HepG2 (cell line): ENCODE data around the gene ANKRD10. TPM values are rescaled to one million over a fixed set of nuclear protein-coding genes. Genes with fewer than 3 reads are reported as not detected.

Source experiments
- ATAC-seq: fragments of 200-7000 bp; cut with Tn5 transposase; 3 replicates; pipeline ENCODE4 v1.9.1; 2020; ENCODE audit warnings: mild to moderate bottlenecking, moderate library complexity
- Bru-seq: library from RNA; stranded (reverse); fragments of 400-500 nt; gene quantifications from one replicate; lab custom pipeline; 2021; lab: Mats Ljungman, UMichigan
- BruChase-seq, 2 experiments: library from RNA; stranded (reverse); fragments of 400-500 nt; gene quantifications; one replicate each; lab custom pipeline; 2021; lab: Mats Ljungman, UMichigan
- BruUV-seq: library from RNA; stranded (reverse); fragments of 400-500 nt; replicated peaks from 2 replicates; lab custom pipeline; 2021; lab: Mats Ljungman, UMichigan
- CTCF ChIA-PET: fragments of 300-600 bp; formaldehyde crosslinking; extraction: SDS; loops from one replicate; lab custom pipeline; 2021; ENCODE audit warnings: low total read pairs, inconsistent platforms, low intra/inter-chr PET ratio; lab: Yijun Ruan, JAX
- POLR2A ChIA-PET: fragments of 350-600 bp; sonication (Branson Sonifier 250); formaldehyde crosslinking; loops from one replicate; lab custom pipeline; 2020; ENCODE audit warnings: antibody characterized with exemption, inconsistent platforms; lab: Yijun Ruan, JAX
- DNase-seq: peaks from one replicate; pipeline ENCODE4 v3.0.0-alpha.2; 2015; ENCODE audit warnings: low spot score
- FAIRE-seq: peaks from 3 replicates; lab custom pipeline; 2011; peaks lifted over from hg19 to GRCh38; lab: Jason Lieb, UNC
- H2AFZ ChIP-seq: one replicate; pipeline ENCODE4 v1.6.1; 2011; ENCODE audit warnings: low read length, inconsistent platforms
- H3K27ac ChIP-seq: fragments of 300-600 bp; 3 replicates; pipeline ENCODE4 v1.8.0; 2011; ENCODE audit warnings: mixed run types, mild to moderate bottlenecking, mixed read lengths, low read length, inconsistent platforms; ENCODE audit not compliant: insufficient read depth; ENCODE audit errors: extremely low read length
- H3K27me3 ChIP-seq, 2 experiments: fragments of 200-600 bp in 1 of 2; 2 replicates in 1 of 2; 3 replicates in 1 of 2; pipeline versions ENCODE4 v1.6.0 to v1.8.0; 2011; ENCODE audit warnings: low read length in 2 of 2, mild to moderate bottlenecking in 2 of 2, moderate library complexity in 2 of 2, inconsistent platforms in 1 of 2; ENCODE audit not compliant: insufficient read depth in 2 of 2, control insufficient read depth in 1 of 2
- H3K36me3 ChIP-seq, 2 experiments: fragments of 200-600 bp in 1 of 2; replicated peaks in 1 of 2; 2 replicates in 1 of 2; 3 replicates in 1 of 2; pipeline versions ENCODE4 v1.5.1 to v1.8.0; 2011; ENCODE audit warnings: low read length in 2 of 2, inconsistent platforms in 1 of 2; ENCODE audit not compliant: insufficient read depth in 2 of 2, control insufficient read depth in 1 of 2
- H3K4me1 ChIP-seq: 2 replicates; pipeline ENCODE4 v1.5.1; 2012; ENCODE audit warnings: low read length, inconsistent platforms; ENCODE audit not compliant: insufficient read depth
- H3K4me2 ChIP-seq: 2 replicates; pipeline ENCODE4 v1.6.0; 2011; ENCODE audit warnings: low read depth, low read length, inconsistent platforms
- H3K4me3 ChIP-seq, 3 experiments: fragments of 200-600 bp in 1 of 3; sonication (generic), shearing (Covaris generic) in 1 of 3; replicated peaks in 1 of 3; 2 replicates each; pipeline ENCODE4 v1.5.1; 2011 to 2016; ENCODE audit warnings: low read length in 3 of 3, inconsistent platforms in 2 of 3, low read depth in 2 of 3, mild to moderate bottlenecking in 2 of 3, control low read depth in 1 of 3, mixed read lengths in 1 of 3; ENCODE audit not compliant: insufficient read depth in 1 of 3
- H3K79me2 ChIP-seq: one replicate; pipeline ENCODE4 v1.6.1; 2011; ENCODE audit warnings: low read length, inconsistent platforms; ENCODE audit not compliant: insufficient read depth
- H3K9ac ChIP-seq: 2 replicates; pipeline ENCODE4 v1.6.0; 2011; ENCODE audit warnings: mild to moderate bottlenecking, low read depth, low read length, inconsistent platforms; ENCODE audit not compliant: insufficient read depth
- H3K9me3 ChIP-seq: 2 replicates; pipeline ENCODE4 v1.5.1; 2012; ENCODE audit warnings: mild to moderate bottlenecking, low read length
- H4K20me1 ChIP-seq: 2 replicates; pipeline ENCODE4 v1.6.0; 2011; ENCODE audit warnings: inconsistent platforms, mild to moderate bottlenecking, low read length, moderate library complexity; ENCODE audit not compliant: insufficient read depth
- DPF2 ChIP-seq: sonication (generic); formaldehyde crosslinking; IDR thresholded peaks from 2 replicates; pipeline ENCODE4 v1.4.0; 2020; ENCODE audit warnings: mild to moderate bottlenecking, low read depth, missing genetic modification reagents, borderline replicate concordance
- HMG20A ChIP-seq: IDR thresholded peaks from 2 replicates; pipeline ENCODE4 v1.6.1; 2016; ENCODE audit warnings: borderline replicate concordance
- KDM6A ChIP-seq: IDR thresholded peaks from 2 replicates; pipeline ENCODE4 v1.6.1; 2016; ENCODE audit warnings: low read depth
- NFE2 ChIP-seq: sonication (generic); formaldehyde crosslinking; IDR thresholded peaks from 2 replicates; pipeline ENCODE4 v1.4.0; 2020; ENCODE audit warnings: missing genetic modification reagents
- NFKBIZ ChIP-seq: IDR thresholded peaks from 2 replicates; pipeline ENCODE4 v1.6.1; 2018; ENCODE audit warnings: missing genetic modification reagents, missing compliant biosample characterization
- SIX1 ChIP-seq: sonication (generic); formaldehyde crosslinking; IDR thresholded peaks from 2 replicates; pipeline ENCODE4 v1.4.0; 2020; ENCODE audit warnings: missing genetic modification reagents, borderline replicate concordance
- SOX6 ChIP-seq, 2 experiments: fragments of 450-650 bp in 1 of 2; sonication (generic) in 1 of 2; formaldehyde crosslinking in 1 of 2; IDR thresholded peaks; 2 replicates each; pipeline versions ENCODE4 v1.4.0 to v1.6.1; 2017 to 2020; ENCODE audit warnings: antibody characterized with exemption in 1 of 2, mild to moderate bottlenecking in 1 of 2, missing genetic modification reagents in 1 of 2
- ZFP1 ChIP-seq: IDR thresholded peaks from 2 replicates; pipeline ENCODE4 v1.6.1; 2016
- ZNF101 ChIP-seq: sonication (generic); formaldehyde crosslinking; IDR thresholded peaks from 2 replicates; pipeline ENCODE4 v1.4.0; 2020; ENCODE audit warnings: mild to moderate bottlenecking, low read depth, missing genetic modification reagents, borderline replicate concordance
- ZNF124 ChIP-seq: sonication (generic); formaldehyde crosslinking; IDR thresholded peaks from 2 replicates; pipeline ENCODE4 v1.4.0; 2020; ENCODE audit warnings: missing genetic modification reagents
- ZNF317 ChIP-seq: sonication (generic); formaldehyde crosslinking; IDR thresholded peaks from 2 replicates; pipeline ENCODE4 v1.5.0; 2020; ENCODE audit warnings: mild to moderate bottlenecking, missing genetic modification reagents
- ZNF354B ChIP-seq: sonication (generic); formaldehyde crosslinking; IDR thresholded peaks from 2 replicates; pipeline ENCODE4 v1.8.0; 2022; ENCODE audit warnings: mild to moderate bottlenecking, missing genetic modification reagents
- ZNF432 ChIP-seq: sonication (generic); formaldehyde crosslinking; IDR thresholded peaks from 2 replicates; pipeline ENCODE4 v1.5.0; 2020; ENCODE audit warnings: missing genetic modification reagents, mild to moderate bottlenecking, borderline replicate concordance
- WGBS: methylation state at CpG from one replicate; pipeline ENCODE4 v1.1.6; 2017; ENCODE audit warnings: low lambda C conversion rate; 5-methylcytosine and 5-hydroxymethylcytosine counted together
- in situ Hi-C: cut with HindIII; loops from 2 replicates; pipeline ENCODE4 v1.10.0; 2017; ENCODE audit warnings: low pct_unique_long_range_greater_than_20kb; ENCODE audit not compliant: extremely low pct_ligation_motif_present
- intact Hi-C: fragments of 100-400 bp; cut with micrococcal nuclease; formaldehyde crosslinking; loops from one replicate; pipeline ENCODE4 v1.10.0; 2022; ENCODE audit not compliant: unreplicated experiment
- long read RNA-seq, 2 experiments: library from RNA in 1 of 2; library from polyadenylated mRNA in 1 of 2; stranded (forward) in 1 of 2; unstranded in 1 of 2; transcript quantifications; one replicate each; pipeline ENCODE4 v2.0.0, GENCODE V29; 2019 to 2022
- polyA minus RNA-seq, 3 experiments: library from RNA; depleted of rRNA, polyadenylated mRNA; stranded (reverse); fragments of >200 nt; gene quantifications; 2 replicates each; pipeline ENCODE4 v1.2.3, GENCODE V29; 2011; ENCODE audit warnings: low replicate concordance in 1 of 3
- polyA plus RNA-seq, 8 experiments: library from polyadenylated mRNA; depleted of rRNA in 3 of 8; stranded (reverse) in 7 of 8; unstranded in 1 of 8; fragments of >200 nt; fragmentation: Illumina TruSeq in 4 of 8; extraction: Trizol in 4 of 8; gene quantifications; 2 replicates each; pipeline versions ENCODE4 v1.2.1 to v1.2.3, GENCODE V29; 2011 to 2016; ENCODE audit warnings: low read depth in 4 of 8, missing spikeins in 1 of 8, mixed read lengths in 1 of 8; ENCODE audit not compliant: insufficient read depth in 1 of 8
- total RNA-seq, 5 experiments: library from RNA; depleted of rRNA; stranded (reverse); fragments of >200 nt; fragmentation: Illumina TruSeq; extraction: Trizol; gene quantifications; 2 replicates each; pipeline ENCODE4 v1.2.3, GENCODE V29; 2016; ENCODE audit warnings: low read depth in 1 of 5
- TF ChIP-seq, protein P1 (sequence below): sonication (generic); formaldehyde crosslinking; IDR thresholded peaks from 2 replicates; pipeline ENCODE4 v1.4.0; 2020; ENCODE audit warnings: missing genetic modification reagents, borderline replicate concordance

ANKRD10 gene
- total RNA-seq (2016; rRNA removed; fragmentation: Illumina TruSeq; extraction: Trizol) (59.6 and 108 TPM in 2 replicates), polyA plus RNA-seq (2011; rRNA removed) (102 and 115 TPM in 2 replicates), polyA minus RNA-seq (2011; rRNA and poly(A)+ RNA removed; ENCODE audit: low replicate concordance) (88.1 and 160 TPM in 2 replicates), Bru-seq, nascent RNA (percentile 98 among the genes with signal in this experiment), BruChase-seq, experiment 1, labeled RNA remaining after a 6-hour chase (percentile 97 among the genes with signal in this experiment), BruChase-seq, experiment 2, labeled RNA remaining after a 2-hour chase (percentile 99 among the genes with signal in this experiment)
- 10.2 and 11.9 TPM in 2 replicates for total RNA-seq (2016; cell fraction: cytosol; rRNA removed; fragmentation: Illumina TruSeq; extraction: Trizol; ENCODE audit: low read depth)
- total RNA-seq (2016; cell fraction: insoluble cytoplasmic fraction; rRNA removed; fragmentation: Illumina TruSeq; extraction: Trizol), result 59.3 and 98.0 TPM in 2 replicates
- 24.2 and 38.1 TPM in 2 replicates for total RNA-seq (2016; cell fraction: membrane; rRNA removed; fragmentation: Illumina TruSeq; extraction: Trizol)
- 241 and 262 TPM in 2 replicates for total RNA-seq (2016; cell fraction: nucleus; rRNA removed; fragmentation: Illumina TruSeq; extraction: Trizol)
- polyA plus RNA-seq (2011; cell fraction: cytosol; rRNA removed), result 39.3 and 39.6 TPM in 2 replicates
- polyA plus RNA-seq (2011; cell fraction: nucleus; rRNA removed), result 243 and 276 TPM in 2 replicates
- 63.9 and 67.7 TPM in 2 replicates for polyA plus RNA-seq (2012)
- 5.5 and 5.7 TPM in 2 replicates for polyA plus RNA-seq (2016; cell fraction: cytosol; fragmentation: Illumina TruSeq; extraction: Trizol; ENCODE audit: low read depth)
- 41.1 and 41.5 TPM in 2 replicates for polyA plus RNA-seq (2016; cell fraction: insoluble cytoplasmic fraction; fragmentation: Illumina TruSeq; extraction: Trizol; ENCODE audit: low read depth)
- 14.4 and 23.2 TPM in 2 replicates for polyA plus RNA-seq (2016; cell fraction: membrane; fragmentation: Illumina TruSeq; extraction: Trizol; ENCODE audit: low read depth)
- 283 and 324 TPM in 2 replicates for polyA plus RNA-seq (2016; cell fraction: nucleus; fragmentation: Illumina TruSeq; extraction: Trizol; ENCODE audit: insufficient read depth, low read depth)
- 46.2 and 49.6 TPM in 2 replicates for polyA minus RNA-seq (2011; cell fraction: cytosol; rRNA and poly(A)+ RNA removed)
- polyA minus RNA-seq (2011; cell fraction: nucleus; rRNA and poly(A)+ RNA removed), result 521 and 529 TPM in 2 replicates
- long read RNA-seq, experiment 1, transcript ANKRD10-201 (6 exons, 2,495 nt), result major isoform, 36 of 77 reads
- long read RNA-seq, experiment 1, transcript ANKRD10-202 (5 exons, 1,193 nt), result minor isoform, 5 of 77 reads
- long read RNA-seq, experiment 1, partial matches to known transcripts, result 17 of 77 reads
- long read RNA-seq, experiment 1, other reads (novel, unspliced or antisense), result 19 of 77 reads
- long read RNA-seq, experiment 2, transcript ANKRD10-201 (6 exons, 2,495 nt), result major isoform, 13 of 59 reads
- long read RNA-seq, experiment 2, partial matches to known transcripts, result 36 of 59 reads
- long read RNA-seq, experiment 2, other reads (novel, unspliced or antisense), result 8 of 59 reads

DNA sequence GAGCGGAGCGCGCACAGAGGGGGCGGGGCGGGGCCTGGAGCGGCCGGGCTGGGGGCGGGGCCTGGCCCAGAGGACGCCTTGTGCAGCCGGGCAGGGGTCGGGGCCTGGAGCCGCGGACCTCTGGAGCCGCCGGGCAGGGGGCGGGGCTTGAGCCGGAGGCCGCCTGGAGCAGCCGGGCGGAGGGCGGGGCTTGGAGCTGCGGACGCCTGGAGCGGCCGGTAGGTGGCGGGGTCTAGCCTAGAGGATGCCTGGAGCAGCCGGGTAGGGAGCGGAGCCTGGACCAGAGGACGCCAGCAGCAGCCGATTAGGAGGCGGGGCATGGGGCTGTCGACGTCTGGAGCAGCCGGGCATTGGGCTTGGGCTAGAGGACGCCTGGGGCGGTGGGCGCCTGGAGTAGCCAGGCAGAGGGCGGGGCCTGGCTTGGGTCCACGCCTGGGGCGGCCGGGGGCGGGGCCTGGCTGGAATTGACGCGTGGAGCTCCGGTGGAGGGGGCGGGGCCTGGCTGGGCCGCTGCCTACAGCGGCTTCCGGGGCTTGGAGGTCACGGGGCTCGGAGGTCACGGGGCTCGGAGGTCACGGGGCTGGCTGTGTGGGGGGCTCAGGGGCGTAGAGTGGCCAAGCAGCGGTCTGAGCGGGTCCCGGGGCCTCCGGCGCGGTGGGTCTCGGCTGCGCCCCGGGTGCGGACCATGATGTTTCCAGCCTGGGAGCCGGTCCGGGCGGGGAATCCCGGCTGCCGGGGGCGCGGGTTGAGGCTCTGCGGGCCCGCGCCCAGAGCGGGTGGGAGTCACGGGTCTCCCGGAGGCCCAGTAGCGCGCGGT is at the start of gene ANKRD10:
Gene ANKRD10, minus strand, starts transcription at position 13 of the 817 bp plus-strand sequence. CDS start 135 bp downstream, outside the sequence.
- ATAC-seq (peak; percentile 90), FAIRE-seq (peak; percentile 4), DNase-seq (peak; percentile 97)
- Histone ChIP-seq H3K79me2 (peaks cover 39% of the 10 kb centered on the region), H3K4me1 (peaks cover 39% of the 10 kb centered on the region), H3K9me3 (no peaks in the 10 kb centered on the region), H3K4me3 (peak within 1 kb of the TSS; percentile 96 to 100 (median 99)), H3K36me3 (peaks cover 2 to 8% of the 10 kb centered on the region in 2 experiments; a peak in 3 of 5 replicates), H2AFZ (no peak within 1 kb of the TSS), H4K20me1 (peaks cover 38% of the 10 kb centered on the region), H3K4me2 (peak within 1 kb of the TSS; percentile 93), H3K9ac (peak within 1 kb of the TSS; percentile 100), H3K27me3 (no peaks in the 10 kb centered on the region; a peak in 1 of 5 replicates), H3K27ac (peak within 1 kb of the TSS; percentile 100)
- 3% methylated on average over 17 of the region's 81 CpGs for WGBS
- POLR2A ChIA-PET, result interaction anchor here (0.9 to 2.6 kb wide), 12 partner anchors 9 to 353 kb away, joined by 3 to 12 read pairs (median 4); partner anchors contain the start of genes CARS2, NAXD and RAB20
- in situ Hi-C loops, result loop anchor here (10.0 kb wide), 1 partner anchor 210 kb away; the partner anchor contains the start of gene CARS2
- intact Hi-C loops, result loop anchor here (2.0 kb wide), 1 partner anchor 202 kb away; the partner anchor contains the start of gene ING1
- CTCF ChIA-PET, result no interaction called here
- no TSS peak for BruUV-seq
- TF ChIP-seq ZNF354B (CRISPR knock-in tag) (no peak), ZNF101 (CRISPR knock-in tag) (no peak), ZNF124 (CRISPR knock-in tag) (no peak), HMG20A (no peak), KDM6A (CRISPR knock-in tag) (no peak), SIX1 (no peak), SOX6 (IDR thresholded peaks at IDR 0.05) (no peak), SOX6 (CRISPR knock-in tag; IDR thresholded peaks at IDR 0.05) (no peak), NFKBIZ (CRISPR knock-in tag) (no peak), DPF2 (CRISPR knock-in tag) (no peak), ZFP1 (CRISPR knock-in tag) (0 out of 2 replicates have a peak, but pooled peaks have one; percentile 8), NFE2 (CRISPR knock-in tag) (no peak), ZNF432 (CRISPR knock-in tag) (no peak), ZNF317 (no peak)
- TF ChIP-seq, protein P1, sequence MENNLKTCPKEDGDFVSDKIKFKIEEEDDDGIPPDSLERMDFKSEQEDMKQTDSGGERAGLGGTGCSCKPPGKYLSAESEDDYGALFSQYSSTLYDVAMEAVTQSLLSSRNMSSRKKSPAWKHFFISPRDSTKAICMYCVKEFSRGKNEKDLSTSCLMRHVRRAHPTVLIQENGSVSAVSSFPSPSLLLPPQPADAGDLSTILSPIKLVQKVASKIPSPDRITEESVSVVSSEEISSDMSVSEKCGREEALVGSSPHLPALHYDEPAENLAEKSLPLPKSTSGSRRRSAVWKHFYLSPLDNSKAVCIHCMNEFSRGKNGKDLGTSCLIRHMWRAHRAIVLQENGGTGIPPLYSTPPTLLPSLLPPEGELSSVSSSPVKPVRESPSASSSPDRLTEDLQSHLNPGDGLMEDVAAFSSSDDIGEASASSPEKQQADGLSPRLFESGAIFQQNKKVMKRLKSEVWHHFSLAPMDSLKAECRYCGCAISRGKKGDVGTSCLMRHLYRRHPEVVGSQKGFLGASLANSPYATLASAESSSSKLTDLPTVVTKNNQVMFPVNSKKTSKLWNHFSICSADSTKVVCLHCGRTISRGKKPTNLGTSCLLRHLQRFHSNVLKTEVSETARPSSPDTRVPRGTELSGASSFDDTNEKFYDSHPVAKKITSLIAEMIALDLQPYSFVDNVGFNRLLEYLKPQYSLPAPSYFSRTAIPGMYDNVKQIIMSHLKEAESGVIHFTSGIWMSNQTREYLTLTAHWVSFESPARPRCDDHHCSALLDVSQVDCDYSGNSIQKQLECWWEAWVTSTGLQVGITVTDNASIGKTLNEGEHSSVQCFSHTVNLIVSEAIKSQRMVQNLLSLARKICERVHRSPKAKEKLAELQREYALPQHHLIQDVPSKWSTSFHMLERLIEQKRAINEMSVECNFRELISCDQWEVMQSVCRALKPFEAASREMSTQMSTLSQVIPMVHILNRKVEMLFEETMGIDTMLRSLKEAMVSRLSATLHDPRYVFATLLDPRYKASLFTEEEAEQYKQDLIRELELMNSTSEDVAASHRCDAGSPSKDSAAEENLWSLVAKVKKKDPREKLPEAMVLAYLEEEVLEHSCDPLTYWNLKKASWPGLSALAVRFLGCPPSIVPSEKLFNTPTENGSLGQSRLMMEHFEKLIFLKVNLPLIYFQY (CRISPR knock-in tag), result no peak
